A549 (cell line): ENCODE measurements around the gene ZNF358.

Experiments
- BHLHE40 ChIP-seq: IDR thresholded peaks from 2 replicates; pipeline ENCODE4 v1.6.1; 2012; ENCODE audit warnings: low read depth, low read length, inconsistent platforms
- CEBPB ChIP-seq, 2 experiments: fragments of >200 bp in 1 of 2; sonication (Bioruptor Twin) in 1 of 2; formaldehyde crosslinking in 1 of 2; IDR thresholded peaks; 2 replicates each; pipeline ENCODE4 v1.6.1; 2012 to 2016
- CHD2 ChIP-seq: fragments of 150-350 bp; IDR thresholded peaks from 2 replicates; pipeline ENCODE4 v1.6.1; 2014; ENCODE audit warnings: low read length; ENCODE audit not compliant: partially characterized antibody
- EP300 ChIP-seq, 2 experiments: fragments of >200 bp; sonication (Bioruptor Twin); formaldehyde crosslinking; IDR thresholded peaks; 2 replicates in 1 of 2; 3 replicates in 1 of 2; pipeline ENCODE4 v1.6.1; 2016 to 2017
- KDM1A ChIP-seq: fragments of 200-600 bp; sonication (generic); IDR thresholded peaks from 2 replicates; pipeline ENCODE4 v1.6.1; 2016; ENCODE audit warnings: low read depth, mild to moderate bottlenecking
- NPAS2 ChIP-seq: fragments of 250-450 bp; sonication (Bioruptor Pico); IDR thresholded peaks from 2 replicates; pipeline ENCODE4 v1.8.0; 2022; ENCODE audit warnings: mild to moderate bottlenecking, moderate library complexity, borderline replicate concordance
- POLR2A ChIP-seq: IDR thresholded peaks from 2 replicates; pipeline ENCODE4 v1.6.1; 2012; ENCODE audit warnings: mild to moderate bottlenecking, low read length
- RARB ChIP-seq: fragments of 250-450 bp; sonication (Bioruptor Pico); IDR thresholded peaks from 2 replicates; pipeline ENCODE4 v1.8.0; 2021; ENCODE audit warnings: mild to moderate bottlenecking, moderate library complexity
- TF ChIP-seq, protein P1 (sequence below): IDR thresholded peaks from 2 replicates; pipeline ENCODE4 v1.6.1; 2012
- TF ChIP-seq, protein P2 (sequence below): fragments of >200 bp; sonication (Bioruptor Twin); formaldehyde crosslinking; IDR thresholded peaks from 3 replicates; pipeline ENCODE4 v1.5.1; 2016
- TF ChIP-seq, protein P3 (sequence below): IDR thresholded peaks from 2 replicates; pipeline ENCODE4 v1.6.1; 2012
- TF ChIP-seq, protein P4 (sequence below): fragments of 150-350 bp; IDR thresholded peaks from 2 replicates; pipeline ENCODE4 v1.6.1; 2014; ENCODE audit warnings: low read depth, mild to moderate bottlenecking, low read length

DNA sequence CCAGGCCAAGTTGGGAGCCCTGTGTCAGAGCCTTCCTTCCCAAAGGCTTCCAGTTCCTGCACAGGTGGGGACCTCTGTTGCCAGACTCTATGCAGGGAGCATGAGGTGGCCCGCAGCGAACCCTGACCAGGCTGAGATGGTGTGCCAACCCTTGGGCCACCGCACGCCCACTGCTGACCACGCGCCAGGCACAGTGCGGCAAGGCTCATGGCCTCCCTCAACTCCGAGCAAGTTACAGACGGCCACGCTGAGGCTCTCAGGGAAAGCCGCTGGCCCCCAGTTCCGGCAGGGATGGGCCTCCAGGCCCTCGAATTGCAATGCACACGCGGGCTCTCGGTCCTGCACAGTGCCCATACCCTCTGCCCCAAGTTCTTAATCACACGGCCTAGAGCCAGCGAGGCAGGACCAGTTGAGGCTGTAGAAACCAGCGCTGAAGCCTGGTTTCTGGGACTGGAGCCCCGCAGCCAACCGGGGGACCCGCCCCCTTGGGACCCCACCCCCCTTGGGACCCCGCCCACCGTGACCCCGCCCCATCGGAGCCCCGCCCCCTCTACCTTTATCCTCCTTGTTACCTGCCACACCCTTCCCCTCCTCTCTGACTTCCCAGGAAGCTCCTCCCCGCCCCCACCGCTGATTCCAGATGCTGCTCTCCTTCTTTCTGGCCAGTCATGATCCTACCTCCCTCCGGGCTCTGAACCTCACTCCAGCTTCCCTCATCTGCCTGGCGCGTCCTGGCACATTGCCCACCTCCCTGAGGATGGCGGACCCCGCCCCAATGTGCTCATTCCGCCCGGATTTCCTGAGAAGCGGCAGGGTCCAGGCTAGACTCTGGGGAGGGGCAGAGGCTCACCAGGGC, 33.1 kb upstream of the ZNF358 start:
- TF ChIP-seq POLR2A (no peak), RARB (CRISPR knock-in tag) (no peak), EP300 (IDR thresholded peaks at IDR 0.05) (no peak), CEBPB (IDR thresholded peaks at IDR 0.05) (no peak), BHLHE40 (no peak), KDM1A (no peak), NPAS2 (CRISPR knock-in tag) (no peak), CHD2 (no peak)
- TF ChIP-seq, protein P1, sequence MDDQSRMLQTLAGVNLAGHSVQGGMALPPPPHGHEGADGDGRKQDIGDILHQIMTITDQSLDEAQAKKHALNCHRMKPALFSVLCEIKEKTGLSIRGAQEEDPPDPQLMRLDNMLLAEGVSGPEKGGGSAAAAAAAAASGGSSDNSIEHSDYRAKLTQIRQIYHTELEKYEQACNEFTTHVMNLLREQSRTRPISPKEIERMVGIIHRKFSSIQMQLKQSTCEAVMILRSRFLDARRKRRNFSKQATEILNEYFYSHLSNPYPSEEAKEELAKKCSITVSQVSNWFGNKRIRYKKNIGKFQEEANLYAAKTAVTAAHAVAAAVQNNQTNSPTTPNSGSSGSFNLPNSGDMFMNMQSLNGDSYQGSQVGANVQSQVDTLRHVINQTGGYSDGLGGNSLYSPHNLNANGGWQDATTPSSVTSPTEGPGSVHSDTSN: no peak
- TF ChIP-seq, protein P2, sequence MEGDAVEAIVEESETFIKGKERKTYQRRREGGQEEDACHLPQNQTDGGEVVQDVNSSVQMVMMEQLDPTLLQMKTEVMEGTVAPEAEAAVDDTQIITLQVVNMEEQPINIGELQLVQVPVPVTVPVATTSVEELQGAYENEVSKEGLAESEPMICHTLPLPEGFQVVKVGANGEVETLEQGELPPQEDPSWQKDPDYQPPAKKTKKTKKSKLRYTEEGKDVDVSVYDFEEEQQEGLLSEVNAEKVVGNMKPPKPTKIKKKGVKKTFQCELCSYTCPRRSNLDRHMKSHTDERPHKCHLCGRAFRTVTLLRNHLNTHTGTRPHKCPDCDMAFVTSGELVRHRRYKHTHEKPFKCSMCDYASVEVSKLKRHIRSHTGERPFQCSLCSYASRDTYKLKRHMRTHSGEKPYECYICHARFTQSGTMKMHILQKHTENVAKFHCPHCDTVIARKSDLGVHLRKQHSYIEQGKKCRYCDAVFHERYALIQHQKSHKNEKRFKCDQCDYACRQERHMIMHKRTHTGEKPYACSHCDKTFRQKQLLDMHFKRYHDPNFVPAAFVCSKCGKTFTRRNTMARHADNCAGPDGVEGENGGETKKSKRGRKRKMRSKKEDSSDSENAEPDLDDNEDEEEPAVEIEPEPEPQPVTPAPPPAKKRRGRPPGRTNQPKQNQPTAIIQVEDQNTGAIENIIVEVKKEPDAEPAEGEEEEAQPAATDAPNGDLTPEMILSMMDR: no peak
- TF ChIP-seq, protein P3, sequence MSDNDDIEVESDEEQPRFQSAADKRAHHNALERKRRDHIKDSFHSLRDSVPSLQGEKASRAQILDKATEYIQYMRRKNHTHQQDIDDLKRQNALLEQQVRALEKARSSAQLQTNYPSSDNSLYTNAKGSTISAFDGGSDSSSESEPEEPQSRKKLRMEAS: no peak
- TF ChIP-seq, protein P4, sequence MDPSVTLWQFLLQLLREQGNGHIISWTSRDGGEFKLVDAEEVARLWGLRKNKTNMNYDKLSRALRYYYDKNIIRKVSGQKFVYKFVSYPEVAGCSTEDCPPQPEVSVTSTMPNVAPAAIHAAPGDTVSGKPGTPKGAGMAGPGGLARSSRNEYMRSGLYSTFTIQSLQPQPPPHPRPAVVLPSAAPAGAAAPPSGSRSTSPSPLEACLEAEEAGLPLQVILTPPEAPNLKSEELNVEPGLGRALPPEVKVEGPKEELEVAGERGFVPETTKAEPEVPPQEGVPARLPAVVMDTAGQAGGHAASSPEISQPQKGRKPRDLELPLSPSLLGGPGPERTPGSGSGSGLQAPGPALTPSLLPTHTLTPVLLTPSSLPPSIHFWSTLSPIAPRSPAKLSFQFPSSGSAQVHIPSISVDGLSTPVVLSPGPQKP: no peak
